ENCODE results near the gene SNX32.
"Not testable (repeated sequence)": the region's sequence is repeated elsewhere in the genome, so short reads cannot be mapped to it uniquely, and the experiment has no call there.

SNX32 gene

GRCh38 chr11:65817835-65818680, 15.7 kb upstream of the SNX32 start:
- TF ChIP-seq CTCF (IDR thresholded peaks at IDR 0.05) (peak; percentile 99), ZFX (IDR thresholded peaks at IDR 0.05; ENCODE audit: borderline replicate concordance) (no peak)
- H3K27ac ChIP-seq: peak overlapping the region; percentile 71

GRCh38 chr11:65821107-65821506, 12.7 kb upstream of the SNX32 start:
- no peak overlapping the region for H3K27ac ChIP-seq
- TF ChIP-seq ZFX (IDR thresholded peaks at IDR 0.05; ENCODE audit: borderline replicate concordance) (no peak), CTCF (IDR thresholded peaks at IDR 0.05) (no peak)

- H3K27ac ChIP-seq: no peak overlapping the region
- no peak for TF ChIP-seq ZFX (IDR thresholded peaks at IDR 0.05; ENCODE audit: borderline replicate concordance)
- TF ChIP-seq CTCF (IDR thresholded peaks at IDR 0.05): no peak
These were observed 10.8 kb upstream of the SNX32 start for GRCh38 chr11:65822776-65823528.

GRCh38 chr11:65826984-65827735, 6.6 kb upstream of the SNX32 start:
- no peak for TF ChIP-seq ZFX (IDR thresholded peaks at IDR 0.05; ENCODE audit: borderline replicate concordance)
- no peak for TF ChIP-seq CTCF (IDR thresholded peaks at IDR 0.05)
- no peak overlapping the region for H3K27ac ChIP-seq

GRCh38 chr11:65829459-65829858, 4.3 kb upstream of the SNX32 start:
- no peak overlapping the region for H3K27ac ChIP-seq
- TF ChIP-seq ZFX (IDR thresholded peaks at IDR 0.05; ENCODE audit: borderline replicate concordance) (no peak), CTCF (IDR thresholded peaks at IDR 0.05) (no peak)

- not testable (repeated sequence) for H3K27ac ChIP-seq
These were observed 1.5 kb upstream of the SNX32 start for GRCh38 chr11:65832231-65832630.

- no peak overlapping the region for H3K27ac ChIP-seq
- TF ChIP-seq ZFX (IDR thresholded peaks at IDR 0.05; ENCODE audit: borderline replicate concordance): no peak
- no peak for TF ChIP-seq CTCF (IDR thresholded peaks at IDR 0.05)
These were observed 439 bp downstream of the SNX32 start for GRCh38 chr11:65834202-65834601.
